ENCODE data around the gene AOC3.
"Not testable (repeated sequence)": the region's sequence is repeated elsewhere in the genome, so short reads cannot be mapped to it uniquely, and the experiment has no call there.

GRCh38 chr17:42856093-42856492 lies 5.1 kb downstream of the AOC3 start:
- TF ChIP-seq, protein P1, sequence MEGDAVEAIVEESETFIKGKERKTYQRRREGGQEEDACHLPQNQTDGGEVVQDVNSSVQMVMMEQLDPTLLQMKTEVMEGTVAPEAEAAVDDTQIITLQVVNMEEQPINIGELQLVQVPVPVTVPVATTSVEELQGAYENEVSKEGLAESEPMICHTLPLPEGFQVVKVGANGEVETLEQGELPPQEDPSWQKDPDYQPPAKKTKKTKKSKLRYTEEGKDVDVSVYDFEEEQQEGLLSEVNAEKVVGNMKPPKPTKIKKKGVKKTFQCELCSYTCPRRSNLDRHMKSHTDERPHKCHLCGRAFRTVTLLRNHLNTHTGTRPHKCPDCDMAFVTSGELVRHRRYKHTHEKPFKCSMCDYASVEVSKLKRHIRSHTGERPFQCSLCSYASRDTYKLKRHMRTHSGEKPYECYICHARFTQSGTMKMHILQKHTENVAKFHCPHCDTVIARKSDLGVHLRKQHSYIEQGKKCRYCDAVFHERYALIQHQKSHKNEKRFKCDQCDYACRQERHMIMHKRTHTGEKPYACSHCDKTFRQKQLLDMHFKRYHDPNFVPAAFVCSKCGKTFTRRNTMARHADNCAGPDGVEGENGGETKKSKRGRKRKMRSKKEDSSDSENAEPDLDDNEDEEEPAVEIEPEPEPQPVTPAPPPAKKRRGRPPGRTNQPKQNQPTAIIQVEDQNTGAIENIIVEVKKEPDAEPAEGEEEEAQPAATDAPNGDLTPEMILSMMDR (IDR thresholded peaks at IDR 0.05), result not testable (repeated sequence)
- not testable (repeated sequence) for TF ChIP-seq POLR2AphosphoS5 (IDR thresholded peaks at IDR 0.05)
